Dedifferentiated amniotic fluid mesenchymal stem cell (primary cell): ENCODE results near the gene AFF4.
"Not testable (repeated sequence)": the region's sequence is repeated elsewhere in the genome, so short reads cannot be mapped to it uniquely, and the experiment has no call there.

ENCODE experiments used
- DNase-seq: peaks from one replicate; pipeline ENCODE4 v3.0.0-alpha.2; 2016; ENCODE audit errors: extremely low spot score

Gene AFF4

DNA sequence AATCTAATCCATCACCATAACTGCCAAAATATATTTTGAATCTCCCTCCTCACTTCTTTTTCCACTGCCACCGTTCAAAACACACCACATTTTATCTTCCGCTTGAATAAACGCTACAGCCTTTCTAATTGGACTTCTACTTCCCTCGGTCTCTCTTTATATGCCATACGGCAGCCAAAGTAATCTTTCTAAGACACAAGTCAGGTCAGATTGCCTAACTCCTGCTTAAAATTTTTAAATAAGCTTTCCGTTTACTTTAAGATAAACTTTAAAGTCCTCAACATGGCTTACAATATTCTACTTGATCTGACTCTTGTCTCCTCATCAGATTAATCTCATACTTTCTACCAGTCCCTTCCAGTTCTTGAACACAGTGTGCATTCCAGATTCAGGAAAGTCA is 9.7 kb downstream of the AFF4 start:
- DNase-seq = no peak

DNA sequence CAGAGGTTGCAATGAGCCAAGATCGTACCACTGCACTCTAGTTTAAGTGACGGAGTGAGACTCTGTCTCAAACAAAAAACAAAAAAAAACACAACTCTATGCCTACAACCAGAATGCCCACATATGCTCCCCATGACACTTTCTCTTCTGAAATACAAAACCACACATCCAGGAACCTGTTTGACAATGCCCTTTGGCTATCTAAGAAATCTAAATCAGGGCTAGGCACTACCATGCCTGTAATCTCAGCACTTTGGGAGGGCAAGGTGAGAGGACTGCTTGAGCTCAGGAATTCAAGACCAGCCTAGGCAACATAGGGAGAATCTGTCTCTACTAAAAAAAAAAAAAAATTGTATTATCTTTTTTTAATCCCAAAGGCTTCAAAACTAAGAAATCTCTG is 10.6 kb downstream of the AFF4 start:
- no peak for DNase-seq

DNA sequence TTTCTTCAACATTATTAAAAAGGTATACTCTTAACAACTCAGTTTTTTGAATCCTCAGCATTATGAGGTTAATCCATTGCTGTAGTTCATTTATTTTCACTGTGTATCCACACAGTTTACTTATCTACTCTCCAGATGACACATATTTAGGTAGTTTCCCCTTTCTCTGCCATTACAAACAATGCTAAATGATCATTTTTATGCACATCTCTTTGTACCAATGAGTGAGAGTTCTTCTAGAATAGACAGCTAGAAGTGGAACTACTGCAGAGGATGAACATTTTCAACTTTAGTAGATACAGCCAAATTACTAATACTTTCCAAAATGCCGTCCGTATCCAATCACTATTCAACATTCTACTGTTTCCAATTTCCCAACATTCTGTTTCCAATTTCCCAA is 11.5 kb downstream of the AFF4 start:
- no peak for DNase-seq

DNA sequence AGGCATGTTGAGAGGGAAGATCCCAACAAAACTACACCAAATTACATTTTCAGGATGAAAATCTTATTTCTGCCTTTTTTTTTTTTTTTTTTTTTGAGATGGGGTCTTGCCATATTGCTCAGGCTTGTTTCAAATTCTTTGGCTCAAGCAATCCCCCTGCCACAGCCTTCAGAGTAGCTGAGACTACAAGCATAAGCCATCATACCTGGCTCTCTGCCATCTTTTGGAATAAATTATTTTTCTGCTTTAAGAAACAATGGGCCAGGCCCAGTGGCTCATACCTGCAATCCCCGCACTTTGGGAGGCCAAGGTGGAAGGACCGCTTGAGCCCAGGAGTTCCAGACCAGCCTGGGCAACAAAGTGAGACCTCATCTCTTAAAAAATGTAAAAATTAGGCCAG is 14.3 kb downstream of the AFF4 start:
- DNase-seq = no peak

DNA sequence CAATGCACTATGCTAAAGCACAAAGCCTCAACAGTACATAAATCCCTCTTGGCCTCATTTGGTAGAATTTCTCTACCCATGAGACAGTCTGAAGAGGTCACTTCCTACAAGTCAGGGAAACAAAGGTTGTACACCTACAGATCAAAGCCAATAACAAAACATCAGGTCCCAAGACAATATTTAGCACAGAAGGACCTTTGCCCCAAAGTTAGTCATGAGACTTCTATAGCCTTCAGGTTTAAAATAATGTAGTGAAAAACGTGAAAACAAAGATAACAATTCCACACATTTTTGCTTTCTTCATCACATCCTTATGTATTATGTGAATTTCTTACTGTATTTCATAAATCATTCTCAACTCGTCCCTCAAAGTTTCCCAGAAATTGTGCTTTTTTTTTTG is 15.8 kb downstream of the AFF4 start:
- no peak for DNase-seq

DNA sequence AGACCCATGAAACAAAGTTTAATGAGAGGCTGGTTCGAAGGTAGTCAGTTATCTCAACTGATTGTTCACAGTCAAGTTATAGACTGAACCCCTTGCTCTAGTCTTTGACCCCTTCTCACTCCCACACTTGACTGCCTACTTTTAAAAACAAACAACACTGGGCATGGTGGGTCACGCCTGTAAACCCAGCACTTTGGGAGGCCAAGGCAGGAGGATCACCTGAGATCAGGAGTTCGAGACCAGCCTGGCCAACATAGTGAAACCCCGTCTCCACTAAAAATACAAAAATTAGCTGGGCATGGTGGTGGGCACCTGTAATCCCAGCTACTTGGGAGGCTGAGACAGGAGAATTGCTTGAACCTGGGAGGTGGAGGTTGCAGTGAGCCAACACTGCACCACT is 18.1 kb downstream of the AFF4 start:
- not testable (repeated sequence) for DNase-seq

DNA sequence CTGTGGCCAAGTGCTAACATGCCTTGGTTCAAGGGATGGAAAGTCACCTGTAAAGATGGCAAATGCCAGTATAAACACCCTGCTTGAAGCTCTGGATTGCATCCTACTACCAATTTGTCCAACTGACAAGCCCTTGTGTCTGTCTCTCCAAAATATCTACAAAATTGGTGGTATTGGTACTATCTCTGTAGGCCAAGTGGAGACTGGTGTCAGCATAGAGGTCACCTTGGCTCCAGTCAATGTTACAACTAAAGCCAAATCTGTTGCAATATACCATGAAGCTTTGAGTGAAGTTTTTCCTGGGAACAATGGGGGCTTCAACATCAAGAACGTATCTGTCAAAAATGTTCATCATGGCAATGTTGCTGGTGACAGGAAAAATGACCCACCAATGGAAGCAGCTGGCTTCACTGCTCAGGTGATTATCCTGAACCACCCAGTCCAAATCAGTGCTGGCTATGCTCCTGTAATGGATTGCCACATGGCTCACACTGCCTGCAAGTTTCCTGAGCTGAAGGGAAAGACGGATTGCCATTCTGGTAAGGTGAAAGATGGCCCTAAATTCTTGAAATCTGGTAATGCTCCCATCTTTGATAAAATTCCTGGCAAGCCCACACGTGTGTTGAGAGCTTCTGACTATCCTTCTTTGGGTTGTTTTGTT is 19.9 kb downstream of the AFF4 start:
- no peak for DNase-seq

DNA sequence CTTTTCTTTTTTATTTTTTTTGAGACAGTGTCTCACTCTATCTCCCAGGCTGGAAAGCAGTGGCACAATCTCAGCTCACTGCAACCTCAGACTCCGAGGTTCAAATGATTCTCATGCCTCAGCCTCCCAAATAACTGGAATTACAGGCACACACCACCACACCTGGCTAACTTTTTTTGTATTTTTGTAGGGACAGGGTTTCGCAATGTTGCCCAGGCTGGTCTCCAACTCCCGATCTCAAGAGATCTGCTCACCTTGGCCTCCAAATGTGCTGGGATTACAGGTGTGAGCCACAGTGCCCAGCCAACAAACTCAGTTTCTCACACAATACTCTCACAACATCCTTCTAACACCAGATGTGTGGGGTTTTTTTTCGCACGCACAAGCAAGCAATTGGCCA is 22.1 kb downstream of the AFF4 start:
- DNase-seq = no peak

DNA sequence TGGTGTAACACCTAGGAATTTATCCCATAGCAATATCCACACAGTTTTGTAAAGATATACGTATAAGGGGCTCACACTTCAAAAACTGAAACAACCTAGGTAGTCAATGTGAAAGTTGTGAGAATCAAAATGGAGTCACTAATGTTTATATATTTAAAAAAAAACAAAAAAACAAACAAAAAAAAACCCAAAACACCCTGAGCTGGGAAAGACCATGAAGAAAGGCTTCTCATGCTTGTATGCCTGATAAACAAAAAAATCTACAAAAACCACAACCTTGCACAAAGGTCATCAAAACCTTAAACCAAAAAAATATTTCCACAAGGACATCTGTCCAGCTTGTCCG is 35.4 kb downstream of the AFF4 start:
- no peak for DNase-seq

DNA sequence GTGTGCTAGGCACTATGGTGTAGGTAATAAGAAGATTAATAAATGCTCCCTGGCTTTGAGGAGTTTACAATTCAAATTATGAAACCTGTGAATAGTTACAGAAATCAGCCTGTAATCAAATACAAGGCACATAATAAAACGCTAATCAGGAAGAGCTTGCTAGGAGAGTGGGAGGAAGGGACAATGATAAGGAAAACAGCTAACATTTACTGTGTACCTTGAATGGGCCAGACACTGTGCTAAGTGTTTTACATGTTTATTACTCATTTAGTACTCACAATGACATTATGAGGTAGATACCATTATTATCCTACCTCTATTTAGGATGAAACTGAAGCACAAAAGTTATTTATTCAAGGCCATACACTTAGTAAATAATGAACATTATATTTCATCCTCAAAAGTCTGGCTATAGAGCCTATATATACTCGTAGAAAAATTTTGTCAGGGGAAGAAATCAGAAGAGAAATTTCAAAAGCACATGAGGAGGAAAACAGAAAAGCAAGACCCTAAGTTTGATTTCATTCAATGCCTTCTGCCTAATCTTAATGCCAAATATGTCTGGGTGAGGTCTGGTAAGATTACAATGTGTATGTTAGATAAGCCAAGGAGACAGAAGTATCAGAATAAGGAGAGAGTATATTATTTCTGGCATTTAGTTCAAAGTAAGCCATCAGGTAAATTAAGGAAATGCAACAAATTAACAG is 35.9 kb downstream of the AFF4 start:
- DNase-seq = no peak

DNA sequence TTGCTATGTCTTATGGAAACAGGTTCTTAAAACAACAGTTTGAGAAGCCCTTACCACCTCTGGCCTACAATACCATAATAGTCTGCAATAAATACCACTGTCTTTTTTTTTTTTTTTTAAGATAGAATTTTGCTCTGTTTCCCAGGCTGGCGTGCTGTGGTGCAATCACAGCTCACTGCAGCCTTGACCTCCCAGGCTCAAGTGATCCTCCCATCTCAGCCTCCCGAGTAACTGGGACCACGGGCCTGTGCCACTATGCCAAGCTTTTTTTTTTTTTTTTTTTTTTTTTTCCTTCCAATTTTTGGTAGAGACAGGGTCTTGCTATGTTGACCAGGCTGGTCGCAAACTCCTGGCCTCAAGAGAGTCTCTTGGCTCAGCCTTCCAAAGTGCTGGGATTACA is 37.0 kb downstream of the AFF4 start:
- no peak for DNase-seq

DNA sequence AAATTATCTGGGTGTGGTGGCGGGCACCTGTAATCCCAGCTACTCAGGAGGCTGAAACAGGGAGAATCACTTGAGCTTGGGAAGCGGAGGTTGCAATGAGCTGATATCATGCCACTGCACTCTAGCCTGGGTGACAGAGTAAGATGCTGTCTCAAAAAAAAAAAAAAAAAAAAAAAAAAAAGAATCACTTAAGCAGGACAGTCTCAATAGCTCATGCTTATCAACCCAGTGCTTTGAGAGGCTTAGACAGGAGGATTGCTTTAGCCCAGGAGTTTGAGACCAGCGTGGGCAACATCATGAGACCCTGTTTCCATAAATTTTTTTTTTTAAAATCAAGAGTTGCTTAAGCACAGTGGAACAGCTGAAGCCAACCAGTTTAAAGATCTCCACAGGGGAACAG is 47.3 kb downstream of the AFF4 start:
- DNase-seq = no peak

DNA sequence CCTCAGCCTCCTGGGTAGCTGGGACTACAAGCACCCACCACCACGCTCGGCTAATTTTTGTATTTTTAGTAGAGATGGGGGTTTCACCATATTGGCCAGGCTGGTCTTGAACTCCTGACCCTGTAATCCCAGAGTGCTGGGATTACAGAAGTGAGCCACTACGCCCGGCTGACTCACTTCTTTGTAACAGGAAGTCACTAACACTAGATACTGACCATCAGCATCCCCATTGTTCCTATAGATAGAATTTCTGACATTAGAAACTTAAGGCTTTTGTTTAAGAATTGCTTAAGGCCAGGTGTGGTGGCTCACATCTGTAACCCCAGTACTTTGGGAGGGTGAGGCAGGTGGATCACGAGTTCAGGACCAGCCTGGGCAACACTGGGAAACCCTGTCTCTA is 47.8 kb downstream of the AFF4 start:
- DNase-seq = no peak

DNA sequence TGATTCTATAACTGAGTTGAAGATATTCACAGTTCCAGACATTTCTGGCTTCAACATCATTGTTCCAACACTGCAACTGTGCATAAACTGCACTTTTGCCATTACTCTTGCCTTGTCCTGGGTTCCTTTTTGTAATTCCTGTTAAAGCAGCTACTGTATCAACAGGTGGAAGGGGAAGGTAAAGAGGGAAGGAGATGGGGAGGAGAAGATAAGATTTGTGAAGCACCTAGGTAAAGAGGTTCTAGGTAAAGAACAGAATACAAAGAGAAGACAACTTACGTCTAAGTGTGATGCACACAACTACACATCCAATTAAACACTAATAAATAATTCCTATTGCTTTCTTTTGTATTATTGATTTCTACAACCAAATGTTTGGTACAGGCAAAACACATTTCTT is 53.7 kb downstream of the AFF4 start:
- no peak for DNase-seq

DNA sequence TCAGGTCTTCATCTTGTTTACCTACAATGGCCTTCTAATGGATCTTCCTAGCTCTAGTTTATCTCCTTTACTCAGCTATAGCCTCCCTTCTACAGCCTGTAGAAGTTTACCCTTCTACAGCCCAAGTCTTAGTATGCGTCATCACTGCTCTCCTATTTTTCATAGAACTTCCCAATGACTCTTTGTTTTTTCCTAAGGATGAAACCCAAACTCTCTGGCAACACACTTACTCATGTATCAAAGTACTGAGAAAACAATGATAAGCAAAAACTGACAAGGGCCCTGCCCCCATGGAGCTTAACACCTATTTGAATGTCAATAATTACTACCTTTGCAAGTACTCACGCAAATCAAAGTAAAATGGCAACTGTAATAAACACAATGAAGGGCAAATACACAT is 56.3 kb downstream of the AFF4 start:
- DNase-seq = no peak

DNA sequence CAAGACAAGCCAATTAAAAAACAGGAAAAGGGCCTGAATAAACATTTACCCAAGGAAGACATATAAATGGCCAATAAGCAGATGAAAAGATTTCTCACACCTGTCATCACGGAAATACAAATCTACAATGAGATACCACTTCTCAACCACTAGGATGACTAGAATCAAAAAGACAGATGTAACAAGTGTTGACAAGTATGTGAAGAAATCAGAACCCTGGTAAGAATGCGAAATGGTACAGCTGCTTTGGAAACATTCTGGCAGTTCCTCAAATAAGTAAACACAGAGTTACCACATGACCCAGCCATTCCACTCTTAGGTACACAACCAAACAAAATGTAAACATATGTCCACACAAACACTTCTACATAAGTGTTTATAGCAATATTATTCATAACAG is 57.5 kb downstream of the AFF4 start:
- no peak for DNase-seq

DNA sequence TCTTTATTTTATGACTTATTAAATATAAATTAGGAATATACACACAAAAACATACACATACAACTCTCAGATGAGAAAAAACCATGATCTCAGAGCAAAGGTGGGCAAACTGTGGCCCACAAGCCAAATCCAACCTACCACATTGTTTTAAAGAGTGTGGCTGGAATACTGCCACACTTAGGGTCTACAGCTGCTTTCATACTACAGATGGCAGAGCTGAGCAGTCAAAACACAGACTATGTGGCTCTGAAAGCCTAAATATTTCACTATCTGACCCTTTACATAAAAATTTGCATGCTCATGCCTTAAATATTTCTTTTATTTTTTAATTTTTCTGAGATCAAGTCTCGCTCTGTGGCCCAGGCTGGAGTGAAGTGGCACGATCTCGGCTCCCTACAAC is 61.7 kb downstream of the AFF4 start:
- DNase-seq = no peak

DNA sequence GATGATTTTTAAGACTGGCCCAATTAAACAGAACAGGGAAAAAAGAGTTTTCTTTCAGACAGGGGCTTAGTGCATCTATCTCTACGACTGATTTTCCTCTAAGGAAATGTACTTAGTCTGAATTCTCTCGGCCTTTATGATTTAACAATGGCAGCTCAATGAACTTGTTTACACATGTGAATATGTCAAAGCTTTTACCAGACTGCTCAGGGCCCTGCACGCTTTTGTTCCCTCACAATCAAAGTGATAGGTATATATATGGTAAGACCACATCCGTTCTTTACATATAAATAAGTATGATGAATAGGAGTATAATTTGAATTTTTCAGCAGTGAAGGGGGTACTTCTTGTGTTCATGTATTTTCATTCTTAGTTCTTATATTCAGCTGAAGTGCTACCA is 62.4 kb downstream of the AFF4 start:
- no peak for DNase-seq

DNA sequence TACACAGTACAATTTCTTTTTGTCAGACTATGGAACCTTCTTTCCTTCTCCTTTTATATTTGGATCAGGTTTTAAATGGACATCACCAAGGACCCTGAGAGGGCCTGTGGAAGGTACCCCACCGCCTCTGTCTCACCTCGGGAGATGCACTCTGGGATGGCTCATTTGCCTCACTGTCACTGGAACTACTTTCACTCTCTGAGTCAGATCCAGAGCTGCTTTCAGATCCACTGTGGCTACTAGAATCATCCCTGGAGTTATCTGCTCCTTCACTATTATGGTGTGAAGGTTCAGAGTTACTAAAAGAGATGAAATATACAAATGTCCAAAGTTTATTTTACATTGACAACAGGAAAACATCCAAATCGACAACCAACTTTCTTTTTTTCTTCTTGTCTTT is 65.3 kb downstream of the AFF4 start:
- DNase-seq = no peak

DNA sequence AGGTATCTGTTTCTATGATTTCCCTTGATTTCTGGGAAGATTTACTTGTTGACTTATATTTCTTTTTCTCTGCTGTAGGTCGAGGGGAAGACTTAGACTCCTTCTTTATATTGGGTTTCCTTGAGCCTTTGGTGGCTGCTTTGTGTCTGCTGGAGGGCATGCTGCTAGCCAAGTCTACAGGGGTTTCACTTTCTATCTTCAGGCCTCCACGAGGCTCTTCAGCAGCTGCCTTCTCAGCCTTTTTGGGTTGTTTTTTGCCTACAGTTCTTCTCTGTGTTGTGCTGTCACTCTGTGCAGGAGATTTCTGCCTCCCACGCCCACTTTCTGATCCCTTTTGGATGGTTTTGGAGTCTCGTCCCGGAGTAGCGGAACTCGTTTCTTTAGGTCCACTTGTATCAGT is 66.7 kb downstream of the AFF4 start:
- no peak for DNase-seq

DNA sequence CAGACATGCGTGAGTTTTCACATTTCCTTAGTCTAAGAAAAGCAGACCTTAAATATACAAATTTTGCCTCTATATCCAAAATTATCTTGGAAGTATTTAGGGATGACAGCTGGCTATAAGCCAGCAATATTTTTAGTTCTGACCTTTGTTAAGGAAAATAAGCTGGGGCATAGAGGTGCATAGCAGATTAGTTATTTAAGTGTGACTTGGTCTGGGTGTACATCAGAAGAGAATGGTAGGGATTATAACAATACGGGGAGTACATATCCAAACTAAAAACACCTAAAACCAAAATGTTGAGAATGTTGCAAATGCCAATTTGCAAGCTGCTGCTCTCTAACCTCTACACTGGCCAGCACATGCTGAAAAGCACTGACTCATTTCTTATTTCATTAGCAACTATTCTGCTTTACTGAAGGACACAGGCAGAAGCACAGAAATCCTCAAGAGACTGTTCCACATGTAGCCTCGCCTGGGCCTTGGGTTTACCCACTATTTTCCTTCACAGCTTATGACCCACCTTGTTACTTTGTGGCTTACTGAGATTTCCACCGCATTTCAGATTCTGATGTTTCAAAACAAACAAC is 67.6 kb downstream of the AFF4 start:
- no peak for DNase-seq

DNA sequence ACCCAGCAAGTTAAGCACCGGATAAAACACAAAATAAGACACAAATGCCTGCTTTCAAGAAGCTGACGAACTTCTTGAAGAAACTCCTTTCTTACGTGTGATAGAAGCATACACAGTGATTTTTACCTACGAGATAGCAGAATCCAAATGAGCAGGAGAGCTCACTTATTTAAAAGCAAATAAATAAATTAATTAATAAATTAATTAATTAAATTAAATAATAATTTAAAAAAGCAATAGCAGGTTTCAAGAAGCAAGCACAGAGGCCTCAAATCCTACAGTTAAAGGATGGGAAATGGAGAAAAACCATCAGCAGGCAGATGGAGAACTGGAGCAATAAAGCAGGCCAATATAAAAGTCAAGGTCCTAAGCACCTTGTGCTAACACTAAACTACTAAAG is 72.6 kb downstream of the AFF4 start:
- DNase-seq = no peak

DNA sequence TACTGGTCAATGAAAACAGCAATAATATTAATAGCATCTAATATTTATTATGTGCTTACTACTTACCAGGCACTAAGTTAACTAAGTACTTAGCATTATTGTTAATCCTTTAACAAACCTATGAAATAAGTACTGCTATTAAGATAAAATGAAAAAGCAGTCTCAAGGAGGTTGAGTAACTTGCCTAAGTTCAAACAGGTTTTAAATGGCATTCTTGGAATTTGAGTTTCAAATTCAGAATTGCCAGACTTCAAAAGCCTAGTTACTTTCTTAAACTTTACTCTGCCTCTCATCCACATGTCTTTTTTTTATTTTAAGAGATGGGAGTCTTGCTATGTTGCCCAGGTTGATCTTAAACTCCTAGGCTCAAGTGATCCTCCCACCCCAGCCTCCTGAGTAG is 73.9 kb downstream of the AFF4 start:
- no peak for DNase-seq

DNA sequence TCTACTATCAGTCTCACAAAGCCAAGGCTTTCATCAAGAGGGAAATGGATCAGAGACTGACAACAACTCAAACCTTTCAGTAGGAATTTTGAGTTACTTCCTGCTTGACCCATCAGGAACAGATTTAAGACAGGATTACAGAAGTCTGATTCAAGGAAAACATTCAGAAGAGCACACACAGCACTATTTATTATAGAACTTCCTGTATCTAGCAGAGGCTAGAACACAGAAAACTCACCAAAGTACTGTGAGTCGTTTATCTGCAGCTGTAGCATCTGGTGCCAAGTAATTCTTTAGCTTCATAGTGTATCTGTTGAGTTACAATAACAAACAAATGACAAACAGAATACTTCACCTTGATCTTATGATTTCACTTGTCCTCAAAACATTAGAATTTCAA is 76.2 kb downstream of the AFF4 start:
- DNase-seq = no peak
